ENCODE measurements around the gene PPM1E. TPM values are rescaled to one million over a fixed set of nuclear protein-coding genes. Genes with fewer than 3 reads are reported as not detected.
"Not testable (repeated sequence)": the region's sequence is repeated elsewhere in the genome, so short reads cannot be mapped to it uniquely, and the experiment has no call there.

The PPM1E gene
- total RNA-seq, 3 donors from 2014 or later: under 0.01 to 0.44 (median 0.16) TPM

- Histone ChIP-seq H3K9me3 (no peaks in the 10 kb centered on the region), H3K4me3 (no peak overlapping the region), H3K36me3 (no peaks in the 10 kb centered on the region), H3K27me3 (no peaks in the 10 kb centered on the region), H3K4me1 (no peaks in the 10 kb centered on the region), H3K27ac (no peak overlapping the region)
- intact Hi-C loops (cut with DNase I; ENCODE audit: low total_unique reads): no loop called here
- TF ChIP-seq POLR2A (IDR thresholded peaks at IDR 0.05) (no peak), POLR2AphosphoS5 (IDR thresholded peaks at IDR 0.05) (no peak), CTCF (IDR thresholded peaks at IDR 0.05) (no peak)
- no peak for DNase-seq (ENCODE audit: low spot score in 2 of 2)
Observed at GRCh38 chr17:58747674-58748073, 8.0 kb upstream of the PPM1E start.

GRCh38 chr17:58749627-58750026 lies 6.0 kb upstream of the PPM1E start:
- H3K27me3 ChIP-seq; H3K4me3 ChIP-seq; H3K27ac ChIP-seq; H3K36me3 ChIP-seq; H3K4me1 ChIP-seq; intact Hi-C loops (cut with DNase I; ENCODE audit: low total_unique reads); H3K9me3 ChIP-seq; DNase-seq (ENCODE audit: low spot score in 2 of 2): not testable (repeated sequence)

GRCh38 chr17:58753026-58753425 lies 2.6 kb upstream of the PPM1E start:
- H3K27ac ChIP-seq: no peak overlapping the region
- no peak overlapping the region for H3K4me3 ChIP-seq
- intact Hi-C loops (cut with DNase I; ENCODE audit: low total_unique reads): no loop called here
- TF ChIP-seq POLR2AphosphoS5 (IDR thresholded peaks at IDR 0.05) (no peak), POLR2A (IDR thresholded peaks at IDR 0.05) (no peak), CTCF (IDR thresholded peaks at IDR 0.05) (no peak)
- no peak for DNase-seq (ENCODE audit: low spot score in 2 of 2)
- H3K36me3 ChIP-seq: no peaks in the 10 kb centered on the region
- peaks cover 0 to 7% of the 10 kb centered on the region in 2 donors for H3K27me3 ChIP-seq
- no peaks in the 10 kb centered on the region for H3K9me3 ChIP-seq
- no peaks in the 10 kb centered on the region for H3K4me1 ChIP-seq

- Histone ChIP-seq H3K27me3 (peaks cover 0 to 9% of the 10 kb centered on the region in 2 donors), H3K27ac (no peak overlapping the region), H3K4me1 (no peaks in the 10 kb centered on the region), H3K4me3 (peak overlapping the region; percentile 49 to 72 (median 64)), H3K9me3 (no peaks in the 10 kb centered on the region), H3K36me3 (no peaks in the 10 kb centered on the region)
- intact Hi-C loops (cut with DNase I; ENCODE audit: low total_unique reads): no loop called here
- DNase-seq (ENCODE audit: low spot score in 2 of 2): no peak
- TF ChIP-seq POLR2AphosphoS5 (IDR thresholded peaks at IDR 0.05) (no peak), POLR2A (IDR thresholded peaks at IDR 0.05) (no peak), CTCF (IDR thresholded peaks at IDR 0.05) (no peak)
Observed at GRCh38 chr17:58755269-58755576, 431 bp upstream of the PPM1E start.

GRCh38 chr17:58756246-58757161 lies 850 bp downstream of the PPM1E start:
- H3K9me3 ChIP-seq: no peaks in the 10 kb centered on the region
- H3K27me3 ChIP-seq: peaks cover 0 to 11% of the 10 kb centered on the region in 2 donors
- TF ChIP-seq POLR2A (IDR thresholded peaks at IDR 0.05): no peak
- no peak for TF ChIP-seq CTCF (IDR thresholded peaks at IDR 0.05)
- TF ChIP-seq POLR2AphosphoS5 (IDR thresholded peaks at IDR 0.05): no peak
- intact Hi-C loops (cut with DNase I; ENCODE audit: low total_unique reads): no loop called here
- peak overlapping the region; percentile 49 to 72 (median 64) for H3K4me3 ChIP-seq
- no peak overlapping the region for H3K27ac ChIP-seq
- H3K36me3 ChIP-seq: no peaks in the 10 kb centered on the region
- H3K4me1 ChIP-seq: no peaks in the 10 kb centered on the region
- no peak for DNase-seq (ENCODE audit: low spot score in 2 of 2)

All from breast epithelium (tissue), 4 donors.